UCSD-AML1 (cell line): ENCODE results near the gene TLCD5.

Source experiments
- DNase-seq: peaks from one replicate; lab custom pipeline; 2025; ENCODE audit not compliant: unreplicated experiment; lab: John Stamatoyannopoulos, UW

TLCD5 gene

GRCh38 chr11:120375076-120375475 is 50.0 kb downstream of the TLCD5 start:
- no peak for DNase-seq

- DNase-seq = no peak
Observed at GRCh38 chr11:120376547-120377182, 51.6 kb downstream of the TLCD5 start.

- DNase-seq = no peak
Observed at GRCh38 chr11:120378474-120378873, 53.4 kb downstream of the TLCD5 start.

- no peak for DNase-seq
Observed at GRCh38 chr11:120381401-120381800, 56.3 kb downstream of the TLCD5 start.
